Esophagus muscularis mucosa (tissue), 4 donors: ENCODE data around the gene CDH1. TPM values are rescaled to one million over a fixed set of nuclear protein-coding genes. Genes with fewer than 3 reads are reported as not detected.

Experiments used
- DNase-seq: peaks from one replicate; pipeline ENCODE4 v3.0.0-alpha.2; 2017; ENCODE audit errors: extremely low spot score
- H3K27ac ChIP-seq, 4 donors: fragments of 200-600 bp; sonication (generic); replicated peaks in 1 of 4; 1 replicate in 3 of 4; 2 replicates in 1 of 4; pipeline ENCODE4 v1.5.1; 2016 to 2019; ENCODE audit warnings: mild to moderate bottlenecking in 1 of 4
- H3K27me3 ChIP-seq, 4 donors: fragments of 200-600 bp; sonication (generic); one replicate each; pipeline versions ENCODE4 v1.5.1 to v1.6.0; 2016 to 2019
- H3K36me3 ChIP-seq, 4 donors: fragments of 200-600 bp; sonication (generic); one replicate each; pipeline ENCODE4 v1.5.1; 2016 to 2019
- H3K4me1 ChIP-seq, 4 donors: fragments of 200-600 bp; sonication (generic); one replicate each; pipeline ENCODE4 v1.5.1; 2016 to 2019
- H3K4me3 ChIP-seq, 4 donors: fragments of 200-600 bp; sonication (generic); 1 replicate in 2 of 4; 2 replicates in 2 of 4; pipeline ENCODE4 v1.5.1; 2016 to 2019; ENCODE audit warnings: mild to moderate bottlenecking in 4 of 4, moderate library complexity in 1 of 4
- H3K9me3 ChIP-seq, 4 donors: fragments of 200-600 bp; sonication (generic); 1 replicate in 3 of 4; 2 replicates in 1 of 4; pipeline ENCODE4 v1.5.1; 2016 to 2019
- CTCF ChIP-seq, 3 experiments: fragments of 200-600 bp in 2 of 3; fragments of 450-650 bp in 1 of 3; sonication (generic) in 2 of 3; IDR thresholded peaks; one replicate each; pipeline ENCODE4 v1.5.1; 2017 to 2019; ENCODE audit warnings: antibody characterized with exemption in 3 of 3, mild to moderate bottlenecking in 2 of 3, moderate library complexity in 1 of 3
- EP300 ChIP-seq: sonication (generic); formaldehyde crosslinking; IDR thresholded peaks from one replicate; pipeline ENCODE4 v1.6.1; 2017; ENCODE audit warnings: antibody characterized with exemption
- POLR2A ChIP-seq: fragments of 450-650 bp; IDR thresholded peaks from one replicate; pipeline ENCODE4 v1.6.1; 2017; ENCODE audit warnings: antibody characterized with exemption, moderate library complexity, mild to moderate bottlenecking, low read depth
- POLR2AphosphoS5 ChIP-seq, 2 donors: sonication (generic); formaldehyde crosslinking; IDR thresholded peaks; one replicate each; pipeline ENCODE4 v1.6.1; 2017; ENCODE audit warnings: antibody characterized with exemption in 2 of 2
- WGBS: methylation state at CpG from one replicate; pipeline ENCODE4 v1.1.5; 2018; 5-methylcytosine and 5-hydroxymethylcytosine counted together
- intact Hi-C: fragments of 100-400 bp; cut with DNase I; formaldehyde crosslinking; loops from one replicate; pipeline ENCODE4 v1.15.1; 2023
- total RNA-seq, 4 donors: library from RNA; depleted of rRNA; stranded (reverse); fragments of >200 nt; gene quantifications; one replicate each; pipeline versions ENCODE4 v1.1.0 to v1.2.1, GENCODE V29; 2016

Gene CDH1
- total RNA-seq, 4 donors from 2014 or later: 0.17 to 0.83 (median 0.51) TPM

GRCh38 chr16:68736561-68736960 lies 531 bp upstream of the CDH1 start:
- peaks cover 0 to 63% (median 25%) of the 10 kb centered on the region in 4 donors for H3K27me3 ChIP-seq
- no peaks in the 10 kb centered on the region for H3K9me3 ChIP-seq
- no peak overlapping the region for H3K4me3 ChIP-seq
- no peak for DNase-seq
- TF ChIP-seq POLR2AphosphoS5 (IDR thresholded peaks at IDR 0.05) (no peak), POLR2A (no peak), EP300 (no peak), CTCF (IDR thresholded peaks at IDR 0.05) (no peak)
- intact Hi-C loops: no loop called here
- peaks cover 8 to 17% (median 15%) of the 10 kb centered on the region in 4 donors for H3K4me1 ChIP-seq
- no peak overlapping the region for H3K27ac ChIP-seq
- H3K36me3 ChIP-seq: no peaks in the 10 kb centered on the region
- 91% methylated on average over 12 of the region's 12 CpGs for WGBS

DNA sequence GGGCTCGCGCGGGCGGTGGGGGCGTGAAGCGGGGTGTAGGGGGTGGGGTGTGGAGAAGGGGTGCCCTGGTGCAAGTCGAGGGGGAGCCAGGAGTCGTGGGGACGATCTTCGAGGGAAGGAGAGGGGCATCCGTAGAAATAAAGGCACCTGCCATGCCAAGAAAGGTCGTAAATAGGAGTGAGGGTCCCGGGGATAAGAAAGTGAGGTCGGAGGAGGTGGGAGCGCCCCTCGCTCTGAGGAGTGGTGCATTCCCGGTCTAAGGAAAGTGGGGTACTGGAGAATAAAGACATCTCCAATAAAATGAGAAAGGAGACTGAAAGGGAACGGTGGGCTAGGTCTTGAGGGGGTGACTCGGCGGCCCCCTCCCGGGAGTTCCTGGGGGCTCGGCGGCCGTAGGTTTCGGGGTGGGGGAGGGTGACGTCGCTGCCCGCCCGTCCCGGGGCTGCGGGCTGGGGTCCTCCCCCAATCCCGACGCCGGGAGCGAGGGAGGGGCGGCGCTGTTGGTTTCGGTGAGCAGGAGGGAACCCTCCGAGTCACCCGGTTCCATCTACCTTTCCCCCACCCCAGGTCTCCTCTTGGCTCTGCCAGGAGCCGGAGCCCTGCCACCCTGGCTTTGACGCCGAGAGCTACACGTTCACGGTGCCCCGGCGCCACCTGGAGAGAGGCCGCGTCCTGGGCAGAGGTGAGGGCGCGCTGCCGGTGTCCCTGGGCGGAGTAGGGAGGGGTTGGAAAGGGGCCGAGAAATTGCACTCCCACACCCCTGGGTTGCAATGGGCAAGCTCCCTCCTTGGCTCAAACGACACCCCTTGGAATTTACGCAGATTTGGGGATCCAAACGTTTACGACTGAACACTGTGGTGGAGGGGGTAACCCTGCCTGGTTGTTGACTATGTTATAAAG lies 888 bp downstream of the CDH1 start:
- Histone ChIP-seq H3K36me3 (no peaks in the 10 kb centered on the region), H3K27ac (no peak overlapping the region), H3K4me3 (peak overlapping the region; percentile 24 to 47 (median 34)), H3K9me3 (no peaks in the 10 kb centered on the region), H3K27me3 (peaks cover 0 to 52% (median 25%) of the 10 kb centered on the region in 4 donors), H3K4me1 (peaks cover 8 to 17% (median 15%) of the 10 kb centered on the region in 4 donors)
- no peak for DNase-seq
- WGBS: 19% methylated on average over 37 of the region's 58 CpGs
- intact Hi-C loops: no loop called here
- TF ChIP-seq CTCF (IDR thresholded peaks at IDR 0.05): no peak
- TF ChIP-seq POLR2A: no peak
- TF ChIP-seq EP300: no peak
- TF ChIP-seq POLR2AphosphoS5 (IDR thresholded peaks at IDR 0.05): no peak

DNA sequence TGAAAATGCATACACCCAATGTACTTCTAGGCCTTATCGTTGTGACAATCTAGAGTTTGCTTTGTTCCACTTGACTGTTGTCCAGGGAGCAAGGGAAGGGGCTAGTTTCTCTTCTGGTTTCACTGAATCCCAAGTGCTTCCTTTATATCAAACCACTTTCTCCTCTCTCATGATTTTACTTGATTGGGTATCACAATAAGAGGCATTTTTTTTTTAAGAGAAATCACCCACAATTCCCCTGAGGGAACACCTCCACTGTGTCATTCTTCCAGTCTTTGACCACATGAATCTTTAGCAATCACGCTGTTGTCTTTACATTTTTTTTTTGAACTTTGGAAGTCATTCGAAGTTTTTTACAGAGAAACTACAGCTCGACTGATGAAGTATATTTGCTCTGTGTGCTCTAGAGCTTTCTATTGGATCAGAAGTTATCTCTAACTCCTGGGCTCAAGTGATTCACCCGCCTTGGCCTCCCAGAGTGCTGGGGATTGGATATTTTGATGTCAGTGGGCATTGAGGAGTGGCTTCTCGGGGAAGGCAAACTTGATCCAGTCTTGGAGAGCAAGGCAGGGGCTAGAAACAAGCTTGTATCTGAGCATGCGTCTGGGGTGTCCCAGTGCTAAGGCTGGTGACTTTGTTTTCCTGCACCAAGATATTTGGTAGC lies 3.0 kb downstream of the CDH1 start:
- no peak for DNase-seq
- Histone ChIP-seq H3K27ac (no peak overlapping the region), H3K4me1 (peaks cover 8 to 17% (median 15%) of the 10 kb centered on the region in 4 donors), H3K36me3 (no peaks in the 10 kb centered on the region), H3K27me3 (peaks cover 0 to 40% (median 25%) of the 10 kb centered on the region in 4 donors), H3K9me3 (no peaks in the 10 kb centered on the region), H3K4me3 (no peak overlapping the region)
- TF ChIP-seq POLR2A (no peak), EP300 (no peak), CTCF (IDR thresholded peaks at IDR 0.05) (no peak), POLR2AphosphoS5 (IDR thresholded peaks at IDR 0.05) (no peak)
- 66% methylated on average over 7 of the region's 7 CpGs for WGBS
- intact Hi-C loops: no loop called here

GRCh38 chr16:68740628-68741346 lies 3.7 kb downstream of the CDH1 start:
- Histone ChIP-seq H3K27me3 (peaks cover 0 to 35% (median 25%) of the 10 kb centered on the region in 4 donors), H3K27ac (no peak overlapping the region), H3K4me1 (peaks cover 8 to 17% (median 15%) of the 10 kb centered on the region in 4 donors), H3K36me3 (no peaks in the 10 kb centered on the region), H3K4me3 (no peak overlapping the region), H3K9me3 (no peaks in the 10 kb centered on the region)
- intact Hi-C loops: no loop called here
- WGBS: 82% methylated on average over 9 of the region's 9 CpGs
- TF ChIP-seq CTCF (IDR thresholded peaks at IDR 0.05) (no peak), POLR2A (no peak), EP300 (no peak), POLR2AphosphoS5 (IDR thresholded peaks at IDR 0.05) (no peak)
- no peak for DNase-seq
